ENCODE data around the gene PNPT1. TPM values are rescaled to one million over a fixed set of nuclear protein-coding genes. Genes with fewer than 3 reads are reported as not detected.
A peak's percentile ranks its signal among the peaks of the same experiment; 100 is the strongest.

The PNPT1 gene
- total and polyA plus RNA-seq, 8 donors, result 20.3 to 28.0 (median 26.0) TPM

GRCh38 chr2:55618275-55619055 lies 75.2 kb downstream of the PNPT1 start:
- Histone ChIP-seq H3K27ac (peak overlapping the region; percentile 96), H3K27me3 (no peaks in the 10 kb centered on the region), H3K36me3 (peaks cover 0 to 26% of the 10 kb centered on the region in 2 donors), H3K9me3 (no peaks in the 10 kb centered on the region), H3K4me3 (peak overlapping the region; percentile 77 to 82), H3K4me1 (peaks cover 14 to 61% of the 10 kb centered on the region in 2 donors)
- TF ChIP-seq, protein P1, sequence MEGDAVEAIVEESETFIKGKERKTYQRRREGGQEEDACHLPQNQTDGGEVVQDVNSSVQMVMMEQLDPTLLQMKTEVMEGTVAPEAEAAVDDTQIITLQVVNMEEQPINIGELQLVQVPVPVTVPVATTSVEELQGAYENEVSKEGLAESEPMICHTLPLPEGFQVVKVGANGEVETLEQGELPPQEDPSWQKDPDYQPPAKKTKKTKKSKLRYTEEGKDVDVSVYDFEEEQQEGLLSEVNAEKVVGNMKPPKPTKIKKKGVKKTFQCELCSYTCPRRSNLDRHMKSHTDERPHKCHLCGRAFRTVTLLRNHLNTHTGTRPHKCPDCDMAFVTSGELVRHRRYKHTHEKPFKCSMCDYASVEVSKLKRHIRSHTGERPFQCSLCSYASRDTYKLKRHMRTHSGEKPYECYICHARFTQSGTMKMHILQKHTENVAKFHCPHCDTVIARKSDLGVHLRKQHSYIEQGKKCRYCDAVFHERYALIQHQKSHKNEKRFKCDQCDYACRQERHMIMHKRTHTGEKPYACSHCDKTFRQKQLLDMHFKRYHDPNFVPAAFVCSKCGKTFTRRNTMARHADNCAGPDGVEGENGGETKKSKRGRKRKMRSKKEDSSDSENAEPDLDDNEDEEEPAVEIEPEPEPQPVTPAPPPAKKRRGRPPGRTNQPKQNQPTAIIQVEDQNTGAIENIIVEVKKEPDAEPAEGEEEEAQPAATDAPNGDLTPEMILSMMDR (IDR thresholded peaks at IDR 0.05), result no peak
- DNase-seq (peak; percentile 45 to 77 (median 63)), ATAC-seq (peak; percentile 44)
- intact Hi-C loops (cut with DNase I), result no loop called here

- peaks cover 0 to 29% of the 10 kb centered on the region in 2 donors for H3K36me3 ChIP-seq
- ATAC-seq (no peak), DNase-seq (no peak)
- TF ChIP-seq, protein P1 (IDR thresholded peaks at IDR 0.05), result peak in 1 of 2 donors; percentile 5
- H3K27me3 ChIP-seq, result no peaks in the 10 kb centered on the region
- intact Hi-C loops (cut with DNase I), result no loop called here
- no peaks in the 10 kb centered on the region for H3K9me3 ChIP-seq
- peaks cover 14 to 61% of the 10 kb centered on the region in 2 donors for H3K4me1 ChIP-seq
- peak overlapping the region; percentile 77 to 82 for H3K4me3 ChIP-seq
- peak overlapping the region; percentile 96 for H3K27ac ChIP-seq
Measured at GRCh38 chr2:55618025-55618274, 75.7 kb downstream of the PNPT1 start.

GRCh38 chr2:55617175-55618024 lies 76.2 kb downstream of the PNPT1 start, which contains the start of gene PPP4R3B:
Gene PPP4R3B, minus strand, starts transcription at chr2:55617622. Its CDS starts 337 bp downstream, at chr2:55617285.
- H3K27me3 ChIP-seq, result no peaks in the 10 kb centered on the region
- intact Hi-C loops (cut with DNase I), result no loop called here
- TF ChIP-seq, protein P1 (IDR thresholded peaks at IDR 0.05), result peak; percentile 46 to 77
- peak; percentile 96 for ATAC-seq
- peak within 1 kb of the TSS; percentile 96 for H3K27ac ChIP-seq
- H3K36me3 ChIP-seq, result peaks cover 0 to 34% of the 10 kb centered on the region in 2 donors
- no peaks in the 10 kb centered on the region for H3K9me3 ChIP-seq
- peak within 1 kb of the TSS; percentile 77 to 82 for H3K4me3 ChIP-seq
- H3K4me1 ChIP-seq, result peaks cover 14 to 59% of the 10 kb centered on the region in 2 donors
- DNase-seq, result peak; percentile 99 to 100 (median 100)

DNA sequence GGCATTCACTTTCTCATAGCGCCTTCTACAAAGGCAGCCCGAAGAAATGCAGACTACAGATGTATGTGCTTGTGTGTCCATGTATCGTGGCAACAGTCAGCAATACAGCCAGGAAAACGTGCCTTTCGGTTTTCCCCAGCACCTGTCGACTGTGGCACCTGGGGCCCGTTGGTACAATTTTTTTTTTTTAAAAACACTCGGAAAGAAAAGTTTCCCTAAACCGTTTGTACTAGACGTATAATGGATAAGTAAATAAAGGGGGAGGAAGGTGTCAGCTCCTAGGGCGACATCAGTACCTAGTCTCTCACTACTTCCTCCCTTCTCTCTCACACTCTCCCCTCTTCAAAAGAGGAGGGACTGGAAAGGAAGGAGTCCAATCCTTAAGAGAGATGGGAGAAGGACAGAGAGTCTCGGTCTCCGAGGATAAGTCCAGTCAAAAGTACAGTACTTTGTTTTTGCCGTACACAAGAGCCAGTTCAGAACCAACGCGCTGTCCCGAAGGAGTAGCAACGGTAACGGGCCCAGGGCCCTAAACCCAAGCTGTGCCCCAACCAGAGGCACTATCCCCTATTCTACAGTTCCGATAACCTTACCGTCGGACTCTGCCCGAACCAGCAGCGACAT lies 77.0 kb downstream of the PNPT1 start:
- ATAC-seq (peak; percentile 21), DNase-seq (peak in 2 of 4 donors; percentile 46 to 77)
- Histone ChIP-seq H3K27ac (peak overlapping the region; percentile 94 to 96), H3K4me3 (peak overlapping the region; percentile 77 to 82), H3K27me3 (no peaks in the 10 kb centered on the region), H3K36me3 (peaks cover 0 to 38% of the 10 kb centered on the region in 2 donors), H3K4me1 (peaks cover 14 to 57% of the 10 kb centered on the region in 2 donors), H3K9me3 (no peaks in the 10 kb centered on the region)
- TF ChIP-seq, protein P1 (IDR thresholded peaks at IDR 0.05), result no peak
- intact Hi-C loops (cut with DNase I), result no loop called here

Data from left lung (tissue), 10 donors.